WTC11 (cell line): ENCODE measurements around the gene UBTD1. TPM values are rescaled to one million over a fixed set of nuclear protein-coding genes. Genes with fewer than 3 reads are reported as not detected.

Experiments
- ATAC-seq: fragments of 200-7000 bp; cut with Tn5 transposase; 2 replicates; pipeline ENCODE4 v1.10.0; 2021; ENCODE audit warnings: mild to moderate bottlenecking, moderate library complexity
- CTCF ChIA-PET: fragments of 300-600 bp; sonication (Branson Sonifier 250); formaldehyde crosslinking; loops from one replicate; lab custom pipeline; 2021; ENCODE audit warnings: antibody characterized with exemption; lab: Charles Lee
- POLR2A ChIA-PET: fragments of 350-600 bp; sonication (Branson Sonifier 250); formaldehyde crosslinking; loops from one replicate; lab custom pipeline; 2021; ENCODE audit warnings: antibody characterized with exemption; lab: Charles Lee
- DNase-seq: peaks from one replicate; pipeline ENCODE4 v3.0.0; 2021; ENCODE audit warnings: low spot score
- H3K27ac Mint-ChIP-seq: 2 replicates; pipeline ENCODE4 v1.8.0; 2021; ENCODE audit warnings: mixed read lengths
- H3K27me3 Mint-ChIP-seq: 2 replicates; pipeline ENCODE4 v1.8.0; 2021; ENCODE audit warnings: low read depth, mild to moderate bottlenecking, moderate library complexity, mixed read lengths
- H3K36me3 Mint-ChIP-seq: 2 replicates; pipeline ENCODE4 v1.8.0; 2021; ENCODE audit warnings: mixed read lengths
- H3K4me1 Mint-ChIP-seq: 2 replicates; pipeline ENCODE4 v1.8.0; 2022; ENCODE audit warnings: mixed read lengths
- H3K4me3 Mint-ChIP-seq: 2 replicates; pipeline ENCODE4 v1.8.0; 2021; ENCODE audit warnings: mild to moderate bottlenecking, moderate library complexity, mixed read lengths
- H3K9me3 Mint-ChIP-seq: 2 replicates; pipeline ENCODE4 v1.8.0; 2021; ENCODE audit warnings: mixed read lengths
- CBFB ChIP-seq: sonication (generic); formaldehyde crosslinking; IDR thresholded peaks from 2 replicates; pipeline ENCODE4 v1.8.1; 2022; ENCODE audit warnings: mild to moderate bottlenecking, low read depth, missing genetic modification reagents
- EMX1 ChIP-seq: fragments of 250-450 bp; sonication (Bioruptor Pico); IDR thresholded peaks from 2 replicates; pipeline ENCODE4 v1.8.0; 2021; ENCODE audit warnings: mild to moderate bottlenecking
- JUN ChIP-seq: sonication (generic); formaldehyde crosslinking; IDR thresholded peaks from 2 replicates; pipeline ENCODE4 v1.8.0; 2023; ENCODE audit warnings: mild to moderate bottlenecking, missing genetic modification reagents
- MXD4 ChIP-seq: fragments of 250-450 bp; sonication (Bioruptor Pico); IDR thresholded peaks from 2 replicates; pipeline ENCODE4 v1.8.0; 2021; ENCODE audit warnings: mild to moderate bottlenecking, moderate library complexity, borderline replicate concordance
- NFE2L1 ChIP-seq: sonication (generic); formaldehyde crosslinking; IDR thresholded peaks from 2 replicates; pipeline ENCODE4 v1.8.1; 2023; ENCODE audit warnings: missing genetic modification reagents
- NFYB ChIP-seq: sonication (generic); formaldehyde crosslinking; conservative IDR thresholded peaks from 2 replicates; pipeline ENCODE4 v1.8.0; 2022; ENCODE audit warnings: low read depth, missing genetic modification reagents
- SMAD4 ChIP-seq: sonication (generic); formaldehyde crosslinking; IDR thresholded peaks from 2 replicates; pipeline ENCODE4 v1.8.0; 2022; ENCODE audit warnings: mild to moderate bottlenecking, missing genetic modification reagents
- SOX15 ChIP-seq: fragments of 250-450 bp; sonication (Bioruptor Pico); IDR thresholded peaks from 2 replicates; pipeline ENCODE4 v1.9.0; 2021; ENCODE audit warnings: mild to moderate bottlenecking
- ZBTB21 ChIP-seq: sonication (generic); formaldehyde crosslinking; IDR thresholded peaks from 2 replicates; pipeline ENCODE4 v1.8.1; 2023; ENCODE audit warnings: mild to moderate bottlenecking, missing genetic modification reagents, borderline replicate concordance
- ZNF138 ChIP-seq: sonication (generic); formaldehyde crosslinking; conservative IDR thresholded peaks from 2 replicates; pipeline ENCODE4 v1.8.1; 2022; ENCODE audit warnings: mild to moderate bottlenecking, moderate library complexity, missing genetic modification reagents
- total RNA-seq: library from RNA; stranded (reverse); gene quantifications from 3 replicates; pipeline ENCODE4 v1.2.3, GENCODE V29; 2021
- TF ChIP-seq, protein P1 (sequence below): sonication (generic); formaldehyde crosslinking; IDR thresholded peaks from 2 replicates; pipeline ENCODE4 v1.8.0; 2023; ENCODE audit warnings: missing genetic modification reagents, mild to moderate bottlenecking, borderline replicate concordance
- TF ChIP-seq, protein P2 (sequence below): sonication (generic); formaldehyde crosslinking; IDR thresholded peaks from 2 replicates; pipeline ENCODE4 v1.8.1; 2023; ENCODE audit warnings: mild to moderate bottlenecking, moderate library complexity, missing genetic modification reagents
- TF ChIP-seq, protein P3 (sequence below): fragments of 250-450 bp; sonication (Bioruptor Pico); IDR thresholded peaks from 2 replicates; pipeline ENCODE4 v1.9.0; 2021; ENCODE audit warnings: moderate library complexity, mild to moderate bottlenecking, inconsistent platforms, borderline replicate concordance
- TF ChIP-seq, protein P4 (sequence below): sonication (generic); formaldehyde crosslinking; IDR thresholded peaks from 2 replicates; pipeline ENCODE4 v1.8.0; 2023; ENCODE audit warnings: missing genetic modification reagents
- TF ChIP-seq, protein P5 (sequence below): sonication (generic); formaldehyde crosslinking; IDR thresholded peaks from 2 replicates; pipeline ENCODE4 v1.8.0; 2022; ENCODE audit warnings: mild to moderate bottlenecking, missing genetic modification reagents

UBTD1 gene
- total RNA-seq, 1 experiment from 2014 or later: 35.7 TPM

DNA sequence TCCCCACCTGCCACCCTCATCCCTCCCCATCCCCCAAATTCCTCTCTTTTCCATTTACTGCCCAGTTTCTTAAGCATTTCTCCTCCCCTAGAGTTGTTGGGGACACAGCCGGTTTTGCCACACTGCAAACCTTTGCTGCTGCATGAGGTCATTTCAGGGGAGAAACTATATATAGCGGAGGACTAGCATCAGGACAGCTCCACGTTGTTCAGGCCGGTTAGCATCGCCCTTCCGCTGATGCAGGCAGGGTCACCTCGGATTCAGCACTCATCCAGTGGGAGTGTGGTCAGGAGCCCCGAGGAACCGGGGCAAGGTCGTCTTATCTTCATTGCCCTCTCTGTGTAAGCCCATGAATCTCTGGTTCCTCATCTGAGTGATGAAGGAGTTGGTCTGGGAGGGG, 15.6 kb downstream of the UBTD1 start (continued):
- TF ChIP-seq, protein P1, sequence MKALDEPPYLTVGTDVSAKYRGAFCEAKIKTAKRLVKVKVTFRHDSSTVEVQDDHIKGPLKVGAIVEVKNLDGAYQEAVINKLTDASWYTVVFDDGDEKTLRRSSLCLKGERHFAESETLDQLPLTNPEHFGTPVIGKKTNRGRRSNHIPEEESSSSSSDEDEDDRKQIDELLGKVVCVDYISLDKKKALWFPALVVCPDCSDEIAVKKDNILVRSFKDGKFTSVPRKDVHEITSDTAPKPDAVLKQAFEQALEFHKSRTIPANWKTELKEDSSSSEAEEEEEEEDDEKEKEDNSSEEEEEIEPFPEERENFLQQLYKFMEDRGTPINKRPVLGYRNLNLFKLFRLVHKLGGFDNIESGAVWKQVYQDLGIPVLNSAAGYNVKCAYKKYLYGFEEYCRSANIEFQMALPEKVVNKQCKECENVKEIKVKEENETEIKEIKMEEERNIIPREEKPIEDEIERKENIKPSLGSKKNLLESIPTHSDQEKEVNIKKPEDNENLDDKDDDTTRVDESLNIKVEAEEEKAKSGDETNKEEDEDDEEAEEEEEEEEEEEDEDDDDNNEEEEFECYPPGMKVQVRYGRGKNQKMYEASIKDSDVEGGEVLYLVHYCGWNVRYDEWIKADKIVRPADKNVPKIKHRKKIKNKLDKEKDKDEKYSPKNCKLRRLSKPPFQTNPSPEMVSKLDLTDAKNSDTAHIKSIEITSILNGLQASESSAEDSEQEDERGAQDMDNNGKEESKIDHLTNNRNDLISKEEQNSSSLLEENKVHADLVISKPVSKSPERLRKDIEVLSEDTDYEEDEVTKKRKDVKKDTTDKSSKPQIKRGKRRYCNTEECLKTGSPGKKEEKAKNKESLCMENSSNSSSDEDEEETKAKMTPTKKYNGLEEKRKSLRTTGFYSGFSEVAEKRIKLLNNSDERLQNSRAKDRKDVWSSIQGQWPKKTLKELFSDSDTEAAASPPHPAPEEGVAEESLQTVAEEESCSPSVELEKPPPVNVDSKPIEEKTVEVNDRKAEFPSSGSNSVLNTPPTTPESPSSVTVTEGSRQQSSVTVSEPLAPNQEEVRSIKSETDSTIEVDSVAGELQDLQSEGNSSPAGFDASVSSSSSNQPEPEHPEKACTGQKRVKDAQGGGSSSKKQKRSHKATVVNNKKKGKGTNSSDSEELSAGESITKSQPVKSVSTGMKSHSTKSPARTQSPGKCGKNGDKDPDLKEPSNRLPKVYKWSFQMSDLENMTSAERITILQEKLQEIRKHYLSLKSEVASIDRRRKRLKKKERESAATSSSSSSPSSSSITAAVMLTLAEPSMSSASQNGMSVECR (CRISPR knock-in tag): no peak
- TF ChIP-seq, protein P2, sequence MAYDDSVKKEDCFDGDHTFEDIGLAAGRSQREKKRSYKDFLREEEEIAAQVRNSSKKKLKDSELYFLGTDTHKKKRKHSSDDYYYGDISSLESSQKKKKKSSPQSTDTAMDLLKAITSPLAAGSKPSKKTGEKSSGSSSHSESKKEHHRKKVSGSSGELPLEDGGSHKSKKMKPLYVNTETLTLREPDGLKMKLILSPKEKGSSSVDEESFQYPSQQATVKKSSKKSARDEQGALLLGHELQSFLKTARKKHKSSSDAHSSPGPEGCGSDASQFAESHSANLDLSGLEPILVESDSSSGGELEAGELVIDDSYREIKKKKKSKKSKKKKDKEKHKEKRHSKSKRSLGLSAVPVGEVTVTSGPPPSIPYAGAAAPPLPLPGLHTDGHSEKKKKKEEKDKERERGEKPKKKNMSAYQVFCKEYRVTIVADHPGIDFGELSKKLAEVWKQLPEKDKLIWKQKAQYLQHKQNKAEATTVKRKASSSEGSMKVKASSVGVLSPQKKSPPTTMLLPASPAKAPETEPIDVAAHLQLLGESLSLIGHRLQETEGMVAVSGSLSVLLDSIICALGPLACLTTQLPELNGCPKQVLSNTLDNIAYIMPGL: no peak
- no peak for TF ChIP-seq ZNF138 (CRISPR knock-in tag)
- TF ChIP-seq, all 79 proteins: peak for 0

DNA sequence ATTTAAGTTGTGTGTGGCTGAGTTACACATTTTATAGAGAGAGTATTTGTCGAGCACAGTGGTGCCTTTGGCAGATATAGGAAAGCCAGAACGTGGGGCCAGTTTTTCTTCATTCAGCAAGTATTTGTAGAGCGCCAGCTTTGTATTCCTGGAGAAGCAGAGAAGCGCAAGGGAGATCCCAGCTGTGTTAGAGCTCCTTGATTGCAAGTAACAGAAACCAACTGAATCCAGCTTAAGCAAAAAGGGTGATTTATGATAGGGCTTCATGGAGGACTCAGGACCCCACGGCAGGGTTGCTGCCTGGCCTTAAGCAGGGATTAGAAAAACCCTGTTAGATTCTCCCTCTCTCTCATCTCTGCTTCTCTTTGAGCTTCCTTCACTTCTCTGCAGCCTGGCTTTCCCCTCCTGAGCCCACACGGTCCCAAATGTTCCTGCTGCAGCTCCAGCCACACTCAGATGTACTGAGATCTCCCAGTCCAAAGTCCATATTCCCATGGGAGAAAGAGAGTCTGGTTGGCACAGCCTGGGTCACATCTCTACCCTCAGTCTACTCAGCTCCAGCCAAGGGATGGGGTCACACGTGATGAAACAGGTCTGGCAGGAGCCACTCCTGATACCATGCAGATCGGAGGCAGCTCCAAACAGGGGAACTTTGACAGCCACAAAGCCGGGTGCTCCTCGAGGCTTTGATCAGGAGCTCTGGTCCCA, 16.7 kb downstream of the UBTD1 start:
- peaks cover 41% of the 10 kb centered on the region for H3K4me1 Mint-ChIP-seq
- no peak for DNase-seq
- H3K27me3 Mint-ChIP-seq: no peaks in the 10 kb centered on the region
- TF ChIP-seq SMAD4 (CRISPR knock-in tag) (no peak), JUN (CRISPR knock-in tag) (no peak), SOX15 (CRISPR knock-in tag) (no peak), MXD4 (CRISPR knock-in tag) (no peak), ZBTB21 (CRISPR knock-in tag) (no peak), EMX1 (no peak), NFYB (no peak), NFE2L1 (CRISPR knock-in tag) (no peak), CBFB (CRISPR knock-in tag) (no peak)
- TF ChIP-seq, protein P3, sequence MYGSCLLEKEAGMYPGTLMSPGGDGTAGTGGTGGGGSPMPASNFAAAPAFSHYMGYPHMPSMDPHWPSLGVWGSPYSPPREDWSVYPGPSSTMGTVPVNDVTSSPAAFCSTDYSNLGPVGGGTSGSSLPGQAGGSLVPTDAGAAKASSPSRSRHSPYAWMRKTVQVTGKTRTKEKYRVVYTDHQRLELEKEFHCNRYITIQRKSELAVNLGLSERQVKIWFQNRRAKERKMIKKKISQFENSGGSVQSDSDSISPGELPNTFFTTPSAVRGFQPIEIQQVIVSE (CRISPR knock-in tag): no peak
- TF ChIP-seq, protein P2: no peak
- TF ChIP-seq, protein P4, sequence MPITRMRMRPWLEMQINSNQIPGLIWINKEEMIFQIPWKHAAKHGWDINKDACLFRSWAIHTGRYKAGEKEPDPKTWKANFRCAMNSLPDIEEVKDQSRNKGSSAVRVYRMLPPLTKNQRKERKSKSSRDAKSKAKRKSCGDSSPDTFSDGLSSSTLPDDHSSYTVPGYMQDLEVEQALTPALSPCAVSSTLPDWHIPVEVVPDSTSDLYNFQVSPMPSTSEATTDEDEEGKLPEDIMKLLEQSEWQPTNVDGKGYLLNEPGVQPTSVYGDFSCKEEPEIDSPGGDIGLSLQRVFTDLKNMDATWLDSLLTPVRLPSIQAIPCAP: no peak
- TF ChIP-seq, protein P5, sequence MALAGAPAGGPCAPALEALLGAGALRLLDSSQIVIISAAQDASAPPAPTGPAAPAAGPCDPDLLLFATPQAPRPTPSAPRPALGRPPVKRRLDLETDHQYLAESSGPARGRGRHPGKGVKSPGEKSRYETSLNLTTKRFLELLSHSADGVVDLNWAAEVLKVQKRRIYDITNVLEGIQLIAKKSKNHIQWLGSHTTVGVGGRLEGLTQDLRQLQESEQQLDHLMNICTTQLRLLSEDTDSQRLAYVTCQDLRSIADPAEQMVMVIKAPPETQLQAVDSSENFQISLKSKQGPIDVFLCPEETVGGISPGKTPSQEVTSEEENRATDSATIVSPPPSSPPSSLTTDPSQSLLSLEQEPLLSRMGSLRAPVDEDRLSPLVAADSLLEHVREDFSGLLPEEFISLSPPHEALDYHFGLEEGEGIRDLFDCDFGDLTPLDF: no peak
- ChIA-PET CTCF (interaction anchor here (0.5 to 1.8 kb wide), 5 partner anchors 16 to 112 kb away, joined by 3 to 10 read pairs (median 5); partner anchors contain the start of gene UBTD1), POLR2A (interaction anchor here (0.8 kb wide), 1 partner anchor 16 kb away, joined by 4 read pairs; the partner anchor contains the start of gene UBTD1)
- H3K36me3 Mint-ChIP-seq: no peaks in the 10 kb centered on the region
- H3K4me3 Mint-ChIP-seq: no peak overlapping the region
- no peaks in the 10 kb centered on the region for H3K9me3 Mint-ChIP-seq
- ATAC-seq: no peak
- H3K27ac Mint-ChIP-seq: peak overlapping the region; percentile 70
